Lower leg skin (tissue), 3 donors: ENCODE data around the gene H6PD.

ENCODE experiments used
- POLR2A ChIP-seq, 2 donors: fragments of 450-650 bp; IDR thresholded peaks; one replicate each; pipeline ENCODE4 v1.6.1; 2016 to 2017; ENCODE audit warnings: antibody characterized with exemption in 2 of 2, mild to moderate bottlenecking in 1 of 2, moderate library complexity in 1 of 2
- TF ChIP-seq, protein P1 (sequence below), 3 donors: fragments of 450-650 bp; IDR thresholded peaks; one replicate each; pipeline ENCODE4 v1.5.1; 2016; ENCODE audit warnings: antibody characterized with exemption in 3 of 3, mild to moderate bottlenecking in 3 of 3, moderate library complexity in 2 of 3

DNA sequence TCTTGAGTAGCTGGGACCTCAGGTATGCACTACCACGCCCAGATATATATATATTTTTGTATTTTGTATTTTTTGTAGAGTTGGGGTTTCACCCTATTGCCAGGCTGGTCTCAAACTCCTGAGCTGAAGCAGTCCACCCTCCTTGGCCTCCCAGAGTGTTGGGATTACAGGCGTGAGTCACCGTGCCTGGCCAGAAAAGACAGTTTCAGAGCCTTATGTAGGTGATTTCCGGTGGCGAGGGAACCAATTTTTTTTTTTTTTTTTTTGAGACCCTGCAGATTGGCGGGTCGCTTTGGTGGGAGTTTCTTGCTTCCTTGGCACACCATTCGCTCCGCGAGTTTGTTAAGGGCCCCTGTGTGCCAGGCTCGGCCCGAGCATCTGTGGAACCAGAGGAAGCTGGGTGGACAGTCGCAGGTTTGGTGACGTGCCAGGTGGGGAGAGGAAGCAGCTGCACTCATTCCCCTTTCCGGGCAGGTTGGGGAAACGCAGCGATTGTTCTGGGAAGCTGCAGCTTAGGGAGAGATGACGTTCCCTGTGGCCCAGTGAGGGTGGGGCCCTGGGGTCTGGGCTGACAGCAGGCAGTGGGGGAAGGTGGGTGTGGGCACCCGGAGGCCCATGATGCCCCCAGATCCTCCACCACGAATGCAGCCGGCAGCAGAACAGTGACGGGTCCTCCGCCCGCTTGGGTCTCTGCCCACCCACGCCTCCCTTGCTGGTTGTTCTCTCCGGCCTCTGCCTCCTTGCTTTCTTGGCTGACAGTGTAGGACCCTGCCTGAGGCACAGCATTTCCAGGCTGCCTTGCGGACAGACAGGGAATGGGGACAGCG, 83.2 kb downstream of the H6PD start:
- TF ChIP-seq, protein P1, sequence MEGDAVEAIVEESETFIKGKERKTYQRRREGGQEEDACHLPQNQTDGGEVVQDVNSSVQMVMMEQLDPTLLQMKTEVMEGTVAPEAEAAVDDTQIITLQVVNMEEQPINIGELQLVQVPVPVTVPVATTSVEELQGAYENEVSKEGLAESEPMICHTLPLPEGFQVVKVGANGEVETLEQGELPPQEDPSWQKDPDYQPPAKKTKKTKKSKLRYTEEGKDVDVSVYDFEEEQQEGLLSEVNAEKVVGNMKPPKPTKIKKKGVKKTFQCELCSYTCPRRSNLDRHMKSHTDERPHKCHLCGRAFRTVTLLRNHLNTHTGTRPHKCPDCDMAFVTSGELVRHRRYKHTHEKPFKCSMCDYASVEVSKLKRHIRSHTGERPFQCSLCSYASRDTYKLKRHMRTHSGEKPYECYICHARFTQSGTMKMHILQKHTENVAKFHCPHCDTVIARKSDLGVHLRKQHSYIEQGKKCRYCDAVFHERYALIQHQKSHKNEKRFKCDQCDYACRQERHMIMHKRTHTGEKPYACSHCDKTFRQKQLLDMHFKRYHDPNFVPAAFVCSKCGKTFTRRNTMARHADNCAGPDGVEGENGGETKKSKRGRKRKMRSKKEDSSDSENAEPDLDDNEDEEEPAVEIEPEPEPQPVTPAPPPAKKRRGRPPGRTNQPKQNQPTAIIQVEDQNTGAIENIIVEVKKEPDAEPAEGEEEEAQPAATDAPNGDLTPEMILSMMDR (IDR thresholded peaks at IDR 0.05) = no peak
- no peak for TF ChIP-seq POLR2A (IDR thresholded peaks at IDR 0.05)
